Non-pigmented ciliary epithelial cell (primary cell): Measurements from ENCODE around the gene SLC26A6.

ENCODE experiments used
- DNase-seq: peaks from one replicate; pipeline ENCODE4 v3.0.0-alpha.2; 2010; ENCODE audit warnings: low read depth

SLC26A6 gene

GRCh38 chr3:48599077-48599501 is 36.2 kb downstream of the SLC26A6 start:
- DNase-seq, result no peak

GRCh38 chr3:48598323-48599076 is 36.8 kb downstream of the SLC26A6 start:
- peak; percentile 67 for DNase-seq

- no peak for DNase-seq
These were observed 37.9 kb downstream of the SLC26A6 start for GRCh38 chr3:48597408-48597800.

- DNase-seq, result no peak
These were observed 38.4 kb downstream of the SLC26A6 start for GRCh38 chr3:48596676-48597407.

GRCh38 chr3:48596157-48596556 is 39.1 kb downstream of the SLC26A6 start:
- DNase-seq, result no peak

- DNase-seq, result peak; percentile 79
These were observed 39.6 kb downstream of the SLC26A6 start for GRCh38 chr3:48595526-48596121.

GRCh38 chr3:48595075-48595525 is 40.2 kb downstream of the SLC26A6 start, which contains the start of gene COL7A1:
COL7A1 (minus strand) TSS chr3:48595329; CDS start chr3:48595159, 170 bp downstream.
- no peak for DNase-seq

GRCh38 chr3:48594417-48595049 is 40.7 kb downstream of the SLC26A6 start:
- DNase-seq, result no peak

- no peak for DNase-seq
These were observed 41.9 kb downstream of the SLC26A6 start for GRCh38 chr3:48593337-48593736.

GRCh38 chr3:48592519-48593087 is 42.7 kb downstream of the SLC26A6 start:
- DNase-seq, result no peak

- DNase-seq, result no peak
These were observed 43.3 kb downstream of the SLC26A6 start for GRCh38 chr3:48591886-48592518.

- DNase-seq, result no peak
These were observed 43.8 kb downstream of the SLC26A6 start for GRCh38 chr3:48591436-48591835.

GRCh38 chr3:48588230-48588629 is 47.0 kb downstream of the SLC26A6 start:
- no peak for DNase-seq

- no peak for DNase-seq
These were observed 47.6 kb downstream of the SLC26A6 start for GRCh38 chr3:48587686-48588085.

GRCh38 chr3:48585411-48585810 is 49.9 kb downstream of the SLC26A6 start:
- no peak for DNase-seq

GRCh38 chr3:48584836-48585235 is 50.4 kb downstream of the SLC26A6 start:
- no peak for DNase-seq

GRCh38 chr3:48581621-48582481 is 53.4 kb downstream of the SLC26A6 start:
- no peak for DNase-seq

- no peak for DNase-seq
These were observed 58.6 kb downstream of the SLC26A6 start for GRCh38 chr3:48576647-48577046.
